Measurements from ENCODE around the gene SVOPL. TPM values are rescaled to one million over a fixed set of nuclear protein-coding genes. Genes with fewer than 3 reads are reported as not detected.

The SVOPL gene
- polyA plus RNA-seq, 10 donors = 0.22 TPM; not detected in 9

DNA sequence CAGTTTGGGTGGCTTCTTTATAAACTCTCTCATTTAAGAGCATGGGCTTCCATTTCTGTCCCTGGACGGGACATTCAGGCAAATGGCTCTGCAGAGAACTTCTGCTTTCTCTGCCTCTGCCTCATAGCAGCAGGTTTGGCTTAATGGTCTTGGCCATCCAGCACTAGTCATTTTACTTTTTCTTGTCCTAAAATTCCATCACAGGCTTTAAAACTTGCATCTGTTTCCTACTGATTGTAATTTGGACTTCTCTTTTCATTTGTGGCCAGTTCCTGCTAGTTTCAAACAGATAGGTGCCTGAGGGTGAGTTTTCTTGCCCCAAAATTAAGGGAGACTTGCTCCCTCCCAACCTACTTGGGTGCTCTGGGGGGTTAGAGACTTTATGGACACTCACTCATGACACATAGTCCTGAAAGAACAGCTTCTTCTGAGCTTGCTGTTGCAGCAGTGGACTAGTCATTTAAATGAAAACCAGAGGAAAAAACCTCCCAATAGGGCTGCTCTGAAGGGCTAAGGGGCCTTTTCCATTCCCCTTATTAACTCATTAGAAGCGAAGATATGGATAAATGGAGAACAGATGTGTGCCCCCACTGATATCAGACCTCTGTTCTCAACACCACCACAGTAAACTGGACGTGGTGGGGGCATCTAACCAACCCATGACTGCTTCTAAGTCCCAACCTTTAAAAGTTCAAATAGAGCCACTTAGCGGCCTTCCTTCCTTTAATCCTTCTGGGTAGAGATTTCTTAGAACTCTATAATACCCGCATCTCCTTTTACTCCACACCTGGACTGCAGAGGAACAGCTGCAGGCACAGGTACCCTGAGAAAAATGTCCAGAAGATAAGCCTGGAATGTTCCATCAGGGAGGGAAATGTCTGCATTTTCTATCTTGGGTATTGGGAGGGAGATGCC, 38.8 kb downstream of the SVOPL start:
- DNase-seq = no peak

DNA sequence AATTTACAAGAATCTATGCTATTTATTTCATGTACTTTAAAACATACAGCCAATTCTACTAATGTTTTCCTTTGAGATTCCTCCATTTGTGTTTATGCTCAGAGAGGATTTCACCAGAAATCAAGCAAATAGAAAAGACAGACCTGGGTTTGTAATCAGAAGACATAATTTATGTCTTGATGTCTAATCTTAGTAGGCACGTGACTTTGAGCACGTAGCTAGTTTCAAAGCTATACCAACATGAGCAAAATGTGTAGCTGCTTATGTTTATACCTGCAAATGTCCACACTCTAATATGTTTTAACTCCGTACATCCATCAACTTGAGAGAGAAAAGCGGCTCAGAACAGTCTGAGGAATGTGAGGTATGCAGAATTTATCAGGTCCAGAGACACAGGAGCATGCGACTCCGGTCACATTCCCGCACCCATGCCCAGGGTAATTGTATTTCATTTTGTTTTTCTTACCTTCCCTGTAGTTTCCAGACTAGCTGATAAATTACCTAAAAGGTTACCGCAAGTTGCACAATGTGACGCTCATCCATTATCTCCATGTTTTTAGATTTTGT, 40.0 kb downstream of the SVOPL start:
- no peak for DNase-seq

DNA sequence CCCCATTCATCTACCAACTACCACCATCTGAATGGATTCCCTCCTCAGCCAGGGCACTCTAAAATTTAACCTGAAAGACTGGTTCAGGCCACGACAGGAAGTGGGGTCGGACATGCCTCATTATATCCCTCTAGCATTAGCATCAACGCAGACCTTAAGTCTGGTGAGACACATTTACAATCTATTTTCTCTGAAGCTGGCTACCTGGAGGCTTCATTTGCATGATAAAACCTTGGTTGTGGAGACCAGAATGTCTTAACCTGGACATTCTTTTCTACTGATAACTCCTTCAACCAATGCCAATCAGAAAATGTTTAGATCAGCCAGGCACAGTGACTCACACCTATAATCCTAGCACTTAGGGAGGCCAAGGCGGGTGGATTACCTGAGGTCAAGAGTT, 42.3 kb downstream of the SVOPL start:
- DNase-seq = no peak

DNA sequence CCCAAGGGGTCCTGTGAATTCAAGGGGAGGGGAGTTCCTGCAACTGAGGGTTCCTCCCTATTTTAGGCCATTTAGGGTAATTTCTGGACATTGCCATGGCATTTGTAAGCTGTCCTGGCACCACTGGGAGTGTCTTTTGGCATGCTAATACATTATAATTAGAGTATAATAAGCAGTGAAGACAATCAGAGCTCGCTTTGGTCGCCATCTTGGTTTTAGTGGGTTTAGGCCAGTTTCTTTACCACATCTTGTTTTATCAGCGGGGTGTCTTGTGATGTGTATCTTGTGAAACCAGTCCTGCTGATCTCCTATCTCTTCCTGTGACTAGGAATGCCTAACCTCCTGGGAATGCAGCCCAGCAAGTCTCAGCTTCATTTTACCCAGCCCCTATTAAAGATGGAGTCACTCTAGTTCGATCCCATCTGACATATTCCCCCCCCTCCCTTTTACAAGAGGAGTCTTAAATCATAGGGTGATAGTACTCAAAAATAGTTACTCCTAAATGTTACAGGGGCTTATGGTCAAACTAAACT, 43.2 kb downstream of the SVOPL start:
- DNase-seq = no peak

DNA sequence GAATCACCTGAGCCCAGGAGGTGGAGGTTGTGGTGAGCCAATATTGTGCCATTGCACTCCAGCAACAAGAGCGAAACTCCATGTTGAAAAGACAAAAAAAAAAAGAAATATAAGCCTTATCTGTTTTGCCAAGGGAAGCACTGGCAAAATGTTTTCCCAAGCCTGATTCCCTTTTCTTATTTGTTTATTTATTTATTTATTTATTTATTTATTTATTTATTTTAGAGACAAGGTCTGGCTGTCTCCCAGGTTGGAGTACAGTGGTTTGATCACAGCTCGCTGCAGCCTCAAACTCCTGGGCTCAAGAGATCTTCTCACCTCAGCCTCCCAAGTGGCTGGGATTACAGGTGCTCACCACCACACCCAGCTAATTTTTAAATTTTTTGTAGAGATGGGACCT, 44.2 kb downstream of the SVOPL start:
- no peak for DNase-seq

DNA sequence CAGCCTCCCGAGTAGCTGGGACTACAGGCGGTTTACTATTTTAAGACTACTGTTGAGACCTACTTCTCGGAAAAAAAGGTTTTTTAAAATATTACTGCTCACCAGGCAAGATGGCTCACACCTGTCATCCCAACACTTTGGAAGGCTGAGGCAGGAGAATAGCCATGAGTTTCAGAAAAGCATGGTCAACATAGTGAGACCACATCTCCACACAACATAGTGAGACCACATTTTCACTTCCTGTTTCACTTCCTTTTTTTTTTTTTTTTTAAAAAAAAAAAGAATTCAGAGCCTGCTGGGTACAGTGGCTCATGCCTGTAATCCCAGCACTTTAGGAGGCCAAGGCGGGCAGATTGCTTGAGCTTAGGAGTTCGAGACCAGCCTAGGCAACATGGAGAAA, 46.5 kb downstream of the SVOPL start:
- no peak for DNase-seq

DNA sequence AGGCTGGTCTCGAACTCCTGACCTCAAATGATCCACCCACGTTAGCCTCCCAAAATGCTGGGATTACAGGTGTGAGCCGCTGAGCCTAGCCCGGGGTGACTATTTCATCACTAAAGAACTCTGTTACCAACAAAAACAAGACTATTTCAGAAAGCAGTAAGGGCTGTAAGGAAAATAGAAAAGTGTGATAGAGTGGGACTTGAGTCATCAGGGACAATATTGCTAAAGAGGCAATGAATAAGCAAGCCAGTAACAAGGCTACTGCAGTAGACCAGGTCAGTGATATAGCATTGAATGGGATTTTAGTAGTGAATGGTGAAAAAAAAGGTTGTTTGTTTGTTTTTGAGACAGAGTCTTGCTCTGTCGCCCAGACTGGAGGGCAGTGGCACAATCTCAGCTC, 51.7 kb downstream of the SVOPL start:
- DNase-seq = no peak

DNA sequence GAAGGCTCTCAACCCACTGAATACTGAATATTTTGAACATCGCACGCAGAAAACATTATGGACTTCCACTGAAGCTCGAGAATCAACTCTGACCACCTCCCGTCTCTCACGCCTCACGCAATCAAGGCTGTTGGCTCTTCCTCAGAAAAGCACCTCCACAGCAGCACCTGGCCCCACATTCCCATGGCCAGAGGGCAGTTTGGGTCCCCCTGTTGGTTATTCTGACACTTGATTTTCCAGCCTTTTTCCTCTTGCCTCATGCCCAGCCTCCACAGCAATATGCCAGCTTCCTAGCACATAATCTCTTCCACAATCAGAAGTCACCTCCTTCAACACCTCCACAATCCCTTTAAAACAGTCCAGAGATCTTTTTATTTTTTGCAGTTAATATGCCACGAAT, 55.9 kb downstream of the SVOPL start:
- DNase-seq = no peak

DNA sequence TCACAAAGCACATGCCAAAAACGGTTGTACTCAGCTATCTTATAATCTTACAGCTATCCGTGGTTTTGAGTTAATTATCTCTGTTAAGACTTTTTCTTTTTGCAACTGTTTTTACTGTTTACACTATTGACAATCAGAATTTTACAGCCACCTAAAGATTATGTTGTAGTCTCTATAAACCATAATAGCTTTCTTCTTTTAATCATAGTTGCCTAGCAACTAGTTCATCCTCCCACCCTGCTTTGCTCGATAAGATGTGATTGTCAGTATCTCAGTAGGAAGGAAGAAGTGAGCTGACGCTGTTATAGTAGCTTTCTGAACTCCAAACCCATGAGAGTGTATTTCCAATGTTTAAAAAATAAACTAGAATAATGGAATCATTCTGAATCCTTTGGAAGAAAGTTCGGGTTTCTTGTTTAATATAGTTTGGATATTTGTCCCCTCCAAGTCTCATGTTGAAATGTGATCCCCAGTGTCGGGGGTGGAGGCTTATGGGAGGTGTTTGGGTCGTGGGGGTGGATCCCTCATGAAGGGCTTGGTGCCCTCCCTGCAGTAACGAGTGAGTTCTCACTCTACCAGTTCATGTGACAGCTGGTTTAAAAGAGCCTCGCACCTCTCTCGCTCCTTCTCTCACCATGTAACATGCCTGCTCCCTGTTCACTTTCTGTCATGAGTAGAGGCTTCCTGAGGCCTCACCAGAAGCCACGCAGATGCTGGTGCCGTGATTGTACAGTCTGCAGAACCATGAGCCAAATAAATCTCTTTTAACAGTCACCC, 68.1 kb downstream of the SVOPL start:
- DNase-seq = no peak

DNA sequence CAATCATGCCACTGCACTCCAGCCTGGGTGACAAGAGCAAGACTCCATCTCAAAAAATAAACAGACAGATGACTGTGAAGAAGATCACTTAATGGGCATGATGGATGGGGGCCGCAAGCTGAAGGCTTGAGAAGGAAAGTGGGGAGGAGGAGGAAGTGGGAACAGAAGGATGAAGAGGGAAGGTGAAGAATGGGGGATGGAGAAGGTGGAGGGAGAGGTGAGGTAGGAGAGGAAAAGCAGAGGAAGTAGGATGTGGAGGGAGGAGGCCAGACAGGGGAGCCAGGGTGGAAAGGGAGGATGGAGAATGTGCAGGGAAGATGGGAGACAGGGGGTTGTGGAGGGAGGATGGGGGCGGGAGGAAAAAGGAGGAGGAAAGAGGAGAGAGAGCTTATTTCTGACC, 68.8 kb downstream of the SVOPL start:
- no peak for DNase-seq

DNA sequence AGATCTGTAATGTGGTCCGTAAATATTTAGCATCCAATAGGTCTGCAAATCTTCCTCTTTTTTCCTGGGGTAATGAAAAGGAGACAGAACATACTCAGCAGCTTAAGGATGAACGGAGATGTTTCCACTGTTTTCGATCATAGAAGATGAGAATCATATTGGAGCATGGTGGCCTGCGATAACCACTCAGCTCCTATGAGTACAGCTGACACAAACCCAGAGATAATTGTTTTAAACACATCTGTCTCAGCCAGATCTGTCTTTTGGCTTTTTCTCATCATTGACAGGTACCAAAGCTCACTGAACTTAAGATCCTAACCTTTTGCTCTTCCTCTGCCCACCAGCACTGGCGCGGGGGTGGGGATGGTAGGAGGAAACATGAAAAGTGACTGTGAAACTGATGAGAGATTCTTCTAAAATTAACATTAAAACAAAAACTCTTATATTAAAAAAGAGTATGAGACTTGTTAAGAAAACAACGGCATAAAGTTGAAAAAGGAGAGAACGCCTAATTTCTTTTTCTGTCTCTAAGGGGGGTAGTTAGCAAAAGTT, 71.0 kb downstream of the SVOPL start:
- no peak for DNase-seq

DNA sequence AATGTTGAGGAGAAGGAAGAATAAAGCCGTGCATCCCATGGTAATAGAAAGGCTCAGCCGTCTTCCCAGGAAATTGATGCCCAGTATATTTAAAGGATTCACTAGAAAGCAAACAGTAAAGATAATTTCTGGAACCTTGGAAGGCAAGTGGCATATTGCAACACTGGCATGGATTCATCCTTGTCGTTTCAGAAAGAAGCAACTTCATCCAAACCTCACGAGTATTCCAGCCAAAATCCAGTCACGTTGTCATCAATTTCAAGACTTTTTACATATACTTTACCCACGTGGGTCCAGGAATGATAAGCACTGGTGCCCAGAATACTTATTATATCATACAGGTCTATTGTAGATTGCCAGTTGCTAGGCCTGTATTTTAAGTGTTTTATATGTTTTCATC, 73.8 kb downstream of the SVOPL start:
- no peak for DNase-seq

DNA sequence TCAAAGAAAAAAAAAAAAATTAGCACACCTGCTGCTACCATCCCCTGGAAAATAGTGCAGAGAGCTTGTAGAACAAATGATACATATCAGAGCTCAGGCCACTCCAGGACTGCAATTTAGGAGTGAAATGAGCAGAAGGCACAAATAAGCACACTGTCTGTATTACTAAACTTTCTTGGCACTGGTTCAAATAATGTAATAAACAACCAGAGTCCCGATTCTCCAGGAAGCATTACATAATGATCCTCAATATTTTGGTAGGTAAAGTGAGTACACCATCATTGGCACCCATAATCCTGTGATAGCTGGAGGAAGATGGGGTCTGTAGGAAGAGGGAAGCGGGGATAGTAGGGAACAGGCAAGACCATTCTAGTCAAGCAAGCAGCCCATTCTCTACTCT, 74.3 kb downstream of the SVOPL start:
- DNase-seq = no peak

DNA sequence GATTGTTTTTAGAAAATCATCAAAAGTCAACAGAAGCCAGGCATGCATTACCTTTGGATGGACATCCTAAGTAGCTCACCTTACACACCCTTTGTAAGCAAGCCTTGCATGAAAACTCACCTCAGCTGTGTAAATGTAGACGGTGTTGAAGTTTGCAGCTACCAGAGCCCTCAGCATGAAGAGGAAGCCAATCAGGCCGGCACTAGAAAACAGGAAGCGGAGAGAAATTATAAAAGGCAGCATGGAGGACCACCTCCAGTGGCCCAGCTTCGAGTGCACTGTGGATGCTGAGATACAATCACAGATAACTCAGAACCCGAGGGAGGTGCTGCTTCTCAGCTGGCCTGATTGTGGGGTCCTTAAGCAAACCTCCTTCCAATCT, 75.3 kb downstream of the SVOPL start:
- no peak for DNase-seq

DNA sequence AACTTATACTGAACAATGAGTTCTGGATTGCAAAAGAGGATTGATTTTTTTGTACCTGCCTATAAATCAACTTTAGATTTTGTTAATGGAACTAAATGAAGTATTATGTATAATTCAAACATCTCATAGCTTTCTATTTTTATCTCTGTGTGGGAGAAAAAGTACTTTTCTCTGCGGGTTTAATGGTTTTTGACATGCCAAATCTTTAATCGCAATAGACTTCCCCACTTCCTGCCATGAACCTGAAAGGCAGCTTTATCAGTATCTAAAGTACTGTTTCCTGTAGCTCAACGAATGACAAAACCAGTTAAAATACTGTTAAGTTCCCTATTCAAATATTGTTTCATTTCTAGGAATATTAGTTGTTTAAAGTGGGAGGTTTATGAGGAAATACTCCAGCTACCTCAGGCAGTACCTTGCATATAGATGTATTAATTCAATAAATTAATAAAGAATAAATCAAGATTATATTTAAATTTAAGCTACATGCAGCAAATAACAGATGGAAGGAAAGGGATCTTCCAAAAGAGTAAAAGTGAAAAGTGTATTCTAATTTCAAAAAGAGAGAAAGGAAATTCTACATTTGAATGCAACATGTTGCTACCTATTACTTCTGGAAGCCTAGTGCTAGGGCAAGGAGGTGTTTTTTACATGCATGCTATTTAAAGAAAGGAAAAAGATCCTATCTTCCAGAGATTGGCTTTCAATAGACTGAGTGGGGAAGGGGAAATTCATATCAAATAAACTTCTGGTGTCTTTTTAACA, 75.9 kb downstream of the SVOPL start:
- no peak for DNase-seq

DNA sequence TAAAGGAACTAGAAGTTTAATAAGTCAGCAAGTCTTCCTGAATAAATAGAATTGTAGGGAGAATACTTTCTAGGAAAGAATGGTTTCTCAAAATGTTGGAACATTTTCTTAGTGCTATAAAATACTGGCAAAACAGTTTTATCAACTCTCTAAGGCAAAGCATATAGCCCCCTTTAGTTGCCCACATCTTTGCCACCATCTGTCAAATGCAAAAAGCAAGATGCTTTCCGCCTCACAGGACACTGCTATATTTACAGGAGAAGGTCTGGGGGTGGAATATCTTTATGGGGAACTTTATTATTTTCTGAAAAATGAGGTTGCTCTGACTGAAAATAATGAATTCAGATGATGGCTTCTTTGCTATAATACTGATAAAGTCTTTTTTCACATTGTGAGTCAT, 78.3 kb downstream of the SVOPL start:
- no peak for DNase-seq

DNA sequence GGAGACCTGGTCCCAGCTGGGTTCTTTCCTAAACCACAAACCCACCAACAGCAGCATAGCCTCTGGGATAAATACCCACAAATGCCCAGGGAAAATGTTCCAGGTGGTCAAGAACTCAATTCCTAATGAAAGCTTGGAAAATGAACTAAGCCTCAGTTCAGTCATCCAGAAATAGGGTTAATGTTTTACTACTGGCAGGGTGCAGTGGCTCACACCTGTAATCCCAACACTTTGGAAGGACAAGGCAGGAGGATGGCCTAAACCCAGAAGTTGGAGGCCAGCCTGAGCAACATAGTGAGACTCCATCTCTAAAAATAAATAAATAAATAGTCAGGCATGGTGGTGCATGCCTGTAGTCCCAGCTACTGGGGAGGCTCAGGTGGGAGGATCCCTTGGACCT, 82.2 kb downstream of the SVOPL start:
- DNase-seq = no peak

DNA sequence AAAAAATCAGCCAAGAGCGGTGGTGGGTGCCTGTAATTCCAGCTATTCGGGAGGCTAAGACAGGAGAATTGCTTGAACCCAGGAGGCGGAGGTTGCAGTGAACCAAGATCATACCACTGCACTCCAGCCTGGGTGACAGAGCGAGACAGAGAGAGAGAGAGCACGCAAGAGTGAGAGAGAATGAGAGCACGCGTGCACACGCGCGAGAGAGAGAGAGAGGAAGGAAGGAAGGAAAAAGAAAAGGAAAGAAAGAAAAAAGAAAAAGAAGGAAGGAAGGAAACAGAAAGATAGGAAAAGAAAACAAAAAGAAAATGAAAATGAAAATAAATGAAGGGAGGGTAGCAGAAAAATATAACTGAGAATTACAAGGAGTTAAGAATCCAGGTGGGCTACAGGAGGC, 82.7 kb downstream of the SVOPL start:
- no peak for DNase-seq

DNA sequence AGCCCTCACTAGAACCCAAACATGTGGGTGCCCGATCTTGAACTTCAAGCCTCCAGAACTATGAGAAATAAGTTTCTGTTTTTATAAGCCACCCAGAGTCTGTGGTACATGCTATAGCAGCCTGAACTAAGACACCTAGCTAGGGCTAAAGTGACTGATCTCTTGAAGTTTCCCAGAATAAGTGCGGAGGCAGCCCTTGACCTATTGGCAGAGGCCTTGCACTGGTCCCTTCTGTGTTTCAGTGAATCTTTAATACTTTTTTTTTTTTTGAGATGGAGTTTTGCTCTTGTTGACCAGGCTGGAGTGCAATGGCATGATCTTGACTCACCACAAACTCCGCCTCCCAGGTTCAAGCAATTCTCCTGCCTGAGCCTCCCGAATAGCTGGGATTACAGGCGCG, 85.1 kb downstream of the SVOPL start:
- DNase-seq = no peak

DNA sequence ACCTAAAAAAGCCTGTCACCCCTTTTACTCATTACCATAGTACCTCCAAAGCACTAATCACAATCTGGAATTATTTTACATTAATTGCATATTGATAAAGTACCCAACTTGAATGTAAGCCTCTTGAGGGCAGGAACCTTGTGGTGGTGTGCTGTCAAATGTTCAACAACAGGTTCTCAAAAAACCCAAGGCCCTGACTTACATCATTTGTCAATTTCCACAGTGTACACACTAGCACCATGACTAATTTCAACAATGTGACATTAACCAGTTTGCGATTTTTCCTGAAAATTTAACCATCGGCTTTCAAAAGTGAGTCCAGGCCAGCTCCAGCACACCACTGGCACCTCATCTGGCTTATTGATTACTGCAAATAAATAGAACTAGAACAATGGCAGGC, 87.5 kb downstream of the SVOPL start:
- DNase-seq = no peak

DNA sequence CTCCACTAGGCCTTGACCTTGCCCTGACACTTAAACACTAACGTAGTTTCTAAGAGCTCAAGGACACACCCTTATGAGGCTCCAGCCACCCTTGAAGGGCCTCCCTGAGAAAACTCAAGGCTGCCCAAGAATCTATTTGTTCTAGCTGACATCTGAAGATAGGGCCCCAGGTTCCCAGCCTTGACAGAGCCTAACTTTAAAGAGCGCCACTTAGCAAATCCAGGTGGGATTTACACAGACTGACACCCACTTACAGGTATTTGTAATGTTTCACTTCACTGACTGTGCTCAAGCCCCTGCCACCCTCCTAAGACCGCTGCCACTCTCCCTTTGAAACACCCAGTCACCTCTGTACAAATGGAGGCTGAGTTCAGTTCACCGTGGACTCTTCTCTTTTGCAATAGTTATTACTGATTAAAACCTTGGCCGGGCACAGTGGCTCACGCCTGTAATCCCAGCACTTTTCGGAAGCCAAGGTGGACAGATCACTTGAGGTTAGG, 90.4 kb downstream of the SVOPL start:
- DNase-seq = no peak

All from muscle of back (tissue), 11 donors.